Measurements from ENCODE around the gene CYTIP. TPM values are rescaled to one million over a fixed set of nuclear protein-coding genes. Genes with fewer than 3 reads are reported as not detected.

The CYTIP gene
- total and polyA plus RNA-seq, 4 donors = 7.4 to 45.9 (median 29.4) TPM

GRCh38 chr2:157427003-157427921 is 16.6 kb downstream of the CYTIP start:
- no peak overlapping the region for H3K9ac ChIP-seq (ENCODE audit: insufficient read depth in 1 of 2, low read length in 2 of 2)
- no peak for ATAC-seq (ENCODE audit: insufficient read depth, low FRiP score)
- no peak overlapping the region for H3K4me3 ChIP-seq
- H3K4me1 ChIP-seq (ENCODE audit: control insufficient read depth in 5 of 5, insufficient read depth in 5 of 5, low read length in 5 of 5) = peaks cover 0 to 9% (median 0%) of the 10 kb centered on the region in 5 donors
- H3K27ac ChIP-seq (ENCODE audit: low read depth in 1 of 2, low read length in 1 of 2) = no peak overlapping the region
- H3K9me3 ChIP-seq (ENCODE audit: control insufficient read depth in 4 of 4, insufficient read depth in 3 of 4, low read length in 3 of 4) = peaks cover 0 to 3% (median 0%) of the 10 kb centered on the region in 4 donors
- H3K27me3 ChIP-seq (ENCODE audit: control insufficient read depth in 3 of 3, insufficient read depth in 3 of 3, low read length in 2 of 3) = no peaks in the 10 kb centered on the region
- DNase-seq = peak in 2 of 3 donors; percentile 63 to 79
- WGBS, 2 donors = 43 to 67% methylated on average over 6 of the region's 6 CpGs
- H3K36me3 ChIP-seq (ENCODE audit: control insufficient read depth in 4 of 4, insufficient read depth in 4 of 4, low read length in 4 of 4) = no peaks in the 10 kb centered on the region
- TF ChIP-seq CTCF (IDR thresholded peaks at IDR 0.05; ENCODE audit: control extremely low read depth, extremely low read depth) = no peak

GRCh38 chr2:157426477-157426994 is 17.4 kb downstream of the CYTIP start:
- no peaks in the 10 kb centered on the region for H3K27me3 ChIP-seq (ENCODE audit: control insufficient read depth in 3 of 3, insufficient read depth in 3 of 3, low read length in 2 of 3)
- no peaks in the 10 kb centered on the region for H3K36me3 ChIP-seq (ENCODE audit: control insufficient read depth in 4 of 4, insufficient read depth in 4 of 4, low read length in 4 of 4)
- H3K9me3 ChIP-seq (ENCODE audit: control insufficient read depth in 4 of 4, insufficient read depth in 3 of 4, low read length in 3 of 4) = peaks cover 0 to 3% (median 0%) of the 10 kb centered on the region in 4 donors
- TF ChIP-seq CTCF (IDR thresholded peaks at IDR 0.05; ENCODE audit: control extremely low read depth, extremely low read depth) = no peak
- peaks cover 0 to 9% (median 0%) of the 10 kb centered on the region in 5 donors for H3K4me1 ChIP-seq (ENCODE audit: control insufficient read depth in 5 of 5, insufficient read depth in 5 of 5, low read length in 5 of 5)
- WGBS, 2 donors = 67 to 80% methylated on average over 4 of the region's 4 CpGs
- no peak overlapping the region for H3K4me3 ChIP-seq
- no peak overlapping the region for H3K9ac ChIP-seq (ENCODE audit: insufficient read depth in 1 of 2, low read length in 2 of 2)
- DNase-seq (no peak), ATAC-seq (ENCODE audit: insufficient read depth, low FRiP score) (no peak)
- H3K27ac ChIP-seq (ENCODE audit: low read depth in 1 of 2, low read length in 1 of 2) = no peak overlapping the region

GRCh38 chr2:157424374-157424773 is 19.5 kb downstream of the CYTIP start:
- peaks cover 0 to 9% (median 0%) of the 10 kb centered on the region in 5 donors for H3K4me1 ChIP-seq (ENCODE audit: control insufficient read depth in 5 of 5, insufficient read depth in 5 of 5, low read length in 5 of 5)
- no peaks in the 10 kb centered on the region for H3K27me3 ChIP-seq (ENCODE audit: control insufficient read depth in 3 of 3, insufficient read depth in 3 of 3, low read length in 2 of 3)
- TF ChIP-seq CTCF (IDR thresholded peaks at IDR 0.05; ENCODE audit: control extremely low read depth, extremely low read depth) = no peak
- H3K36me3 ChIP-seq (ENCODE audit: control insufficient read depth in 4 of 4, insufficient read depth in 4 of 4, low read length in 4 of 4) = no peaks in the 10 kb centered on the region
- H3K27ac ChIP-seq (ENCODE audit: low read depth in 1 of 2, low read length in 1 of 2) = no peak overlapping the region
- no peak overlapping the region for H3K4me3 ChIP-seq
- WGBS, 2 donors = 81 to 93% methylated on average over 1 of the region's 1 CpG
- DNase-seq (no peak), ATAC-seq (ENCODE audit: insufficient read depth, low FRiP score) (no peak)
- H3K9ac ChIP-seq (ENCODE audit: insufficient read depth in 1 of 2, low read length in 2 of 2) = no peak overlapping the region
- H3K9me3 ChIP-seq (ENCODE audit: control insufficient read depth in 4 of 4, insufficient read depth in 3 of 4, low read length in 3 of 4) = peaks cover 0 to 3% (median 0%) of the 10 kb centered on the region in 4 donors
